A549 (cell line): ENCODE data around the gene OSCAR. TPM values are rescaled to one million over a fixed set of nuclear protein-coding genes. Genes with fewer than 3 reads are reported as not detected.

Source experiments
- polyA plus RNA-seq, 4 experiments: library from polyadenylated mRNA; depleted of rRNA in 3 of 4; stranded (reverse); fragments of >200 nt; fragmentation: RNase III in 1 of 4; extraction: RNeasy Plus Mini Kit Qiagen cat#74134 plus additional on column Dnase treatment in 1 of 4; gene quantifications; 2 replicates in 3 of 4; 3 replicates in 1 of 4; pipeline ENCODE4 v1.2.3, GENCODE V29; 2011 to 2017

Gene OSCAR
- polyA plus RNA-seq, 2 of the 4 experiments (the other 2 are of a cell fraction), result 0.26 to 0.28 TPM

Other genes starting within 250 kb of the OSCAR start
- gene MYADM, start 232.9 kb downstream of the OSCAR start, polyA plus RNA-seq (2011; rRNA removed), result 37.7 and 56.1 TPM in 2 replicates
- 90.4 to 103 TPM (median 90.7 TPM) in 3 replicates for gene MYADM, start 232.9 kb downstream of the OSCAR start, polyA plus RNA-seq (2017; fragmentation: RNase III; extraction: RNeasy Plus Mini Kit Qiagen cat#74134 plus additional on column Dnase treatment)
- gene PRKCG, start 218.6 kb downstream of the OSCAR start, polyA plus RNA-seq (2011; rRNA removed), result 0.61 and 0.79 TPM in 2 replicates
- gene PRKCG, start 218.6 kb downstream of the OSCAR start, polyA plus RNA-seq (2017; fragmentation: RNase III; extraction: RNeasy Plus Mini Kit Qiagen cat#74134 plus additional on column Dnase treatment), result 0.81 to 0.96 TPM (median 0.81 TPM) in 3 replicates
- 11.5 and 12.8 TPM in 2 replicates for gene CACNG7, start 191.5 kb downstream of the OSCAR start, polyA plus RNA-seq (2011; rRNA removed)
- gene CACNG7, start 191.5 kb downstream of the OSCAR start, polyA plus RNA-seq (2017; fragmentation: RNase III; extraction: RNeasy Plus Mini Kit Qiagen cat#74134 plus additional on column Dnase treatment), result 6.3 to 7.6 TPM (median 6.8 TPM) in 3 replicates
- 1.1 and 1.5 TPM in 2 replicates for gene CACNG8, start 137.9 kb downstream of the OSCAR start, polyA plus RNA-seq (2011; rRNA removed)
- gene CACNG8, start 137.9 kb downstream of the OSCAR start, polyA plus RNA-seq (2017; fragmentation: RNase III; extraction: RNeasy Plus Mini Kit Qiagen cat#74134 plus additional on column Dnase treatment), result 4.6 to 6.9 TPM (median 5.8 TPM) in 3 replicates
- gene CACNG6, start 109.2 kb downstream of the OSCAR start, polyA plus RNA-seq (2011; rRNA removed), result 15.6 and 16.2 TPM in 2 replicates
- 4.4 to 8.2 TPM (median 7.3 TPM) in 3 replicates for gene CACNG6, start 109.2 kb downstream of the OSCAR start, polyA plus RNA-seq (2017; fragmentation: RNase III; extraction: RNeasy Plus Mini Kit Qiagen cat#74134 plus additional on column Dnase treatment)
- 0.25 and 0.28 TPM in 2 replicates for gene VSTM1, start 36.9 kb downstream of the OSCAR start, polyA plus RNA-seq (2011; rRNA removed)
- 0.50 to 0.94 TPM (median 0.53 TPM) in 3 replicates for gene VSTM1, start 36.9 kb downstream of the OSCAR start, polyA plus RNA-seq (2017; fragmentation: RNase III; extraction: RNeasy Plus Mini Kit Qiagen cat#74134 plus additional on column Dnase treatment)
- gene TARM1, start 19.4 kb downstream of the OSCAR start, polyA plus RNA-seq (2011; rRNA removed), result not detected in 2 replicates
- not detected in 3 replicates for gene TARM1, start 19.4 kb downstream of the OSCAR start, polyA plus RNA-seq (2017; fragmentation: RNase III; extraction: RNeasy Plus Mini Kit Qiagen cat#74134 plus additional on column Dnase treatment)
- gene NDUFA3, start 2.1 kb upstream of the OSCAR start, polyA plus RNA-seq (2011; rRNA removed), result 36.5 and 43.5 TPM in 2 replicates
- gene NDUFA3, start 2.1 kb upstream of the OSCAR start, polyA plus RNA-seq (2017; fragmentation: RNase III; extraction: RNeasy Plus Mini Kit Qiagen cat#74134 plus additional on column Dnase treatment), result 188 to 198 TPM (median 190 TPM) in 3 replicates
- 10.8 and 16.1 TPM in 2 replicates for gene TFPT, start 14.9 kb upstream of the OSCAR start, polyA plus RNA-seq (2011; rRNA removed)
- gene TFPT, start 14.9 kb upstream of the OSCAR start, polyA plus RNA-seq (2017; fragmentation: RNase III; extraction: RNeasy Plus Mini Kit Qiagen cat#74134 plus additional on column Dnase treatment), result 26.1 to 29.2 TPM (median 26.6 TPM) in 3 replicates
- 66.9 and 69.8 TPM in 2 replicates for gene PRPF31, start 15.0 kb upstream of the OSCAR start, polyA plus RNA-seq (2011; rRNA removed)
- gene PRPF31, start 15.0 kb upstream of the OSCAR start, polyA plus RNA-seq (2017; fragmentation: RNase III; extraction: RNeasy Plus Mini Kit Qiagen cat#74134 plus additional on column Dnase treatment), result 164 to 169 TPM (median 164 TPM) in 3 replicates
- gene CNOT3, start 37.0 kb upstream of the OSCAR start, polyA plus RNA-seq (2011; rRNA removed), result 24.9 and 28.3 TPM in 2 replicates
- 59.2 to 62.6 TPM (median 62.4 TPM) in 3 replicates for gene CNOT3, start 37.0 kb upstream of the OSCAR start, polyA plus RNA-seq (2017; fragmentation: RNase III; extraction: RNeasy Plus Mini Kit Qiagen cat#74134 plus additional on column Dnase treatment)
- 6.8 and 13.3 TPM in 2 replicates for gene LENG1, start 58.9 kb upstream of the OSCAR start, polyA plus RNA-seq (2011; rRNA removed)
- gene LENG1, start 58.9 kb upstream of the OSCAR start, polyA plus RNA-seq (2017; fragmentation: RNase III; extraction: RNeasy Plus Mini Kit Qiagen cat#74134 plus additional on column Dnase treatment), result 11.1 to 13.9 TPM (median 13.8 TPM) in 3 replicates
- 0.61 and 0.84 TPM in 2 replicates for gene TMC4, start 72.4 kb upstream of the OSCAR start, polyA plus RNA-seq (2011; rRNA removed)
- gene TMC4, start 72.4 kb upstream of the OSCAR start, polyA plus RNA-seq (2017; fragmentation: RNase III; extraction: RNeasy Plus Mini Kit Qiagen cat#74134 plus additional on column Dnase treatment), result 0.85 to 1.5 TPM (median 1.2 TPM) in 3 replicates
- 42.1 and 52.4 TPM in 2 replicates for gene MBOAT7, start 88.8 kb upstream of the OSCAR start, polyA plus RNA-seq (2011; rRNA removed)
- gene MBOAT7, start 88.8 kb upstream of the OSCAR start, polyA plus RNA-seq (2017; fragmentation: RNase III; extraction: RNeasy Plus Mini Kit Qiagen cat#74134 plus additional on column Dnase treatment), result 129 to 142 TPM (median 133 TPM) in 3 replicates
- 53.4 and 61.1 TPM in 2 replicates for gene TSEN34, start 90.5 kb upstream of the OSCAR start, polyA plus RNA-seq (2011; rRNA removed)
- 79.0 to 90.9 TPM (median 87.7 TPM) in 3 replicates for gene TSEN34, start 90.5 kb upstream of the OSCAR start, polyA plus RNA-seq (2017; fragmentation: RNase III; extraction: RNeasy Plus Mini Kit Qiagen cat#74134 plus additional on column Dnase treatment)
- 1,440 and 1,504 TPM in 2 replicates for gene RPS9, start 100.1 kb upstream of the OSCAR start, polyA plus RNA-seq (2011; rRNA removed)
- 1,990 to 2,154 TPM (median 2,057 TPM) in 3 replicates for gene RPS9, start 100.1 kb upstream of the OSCAR start, polyA plus RNA-seq (2017; fragmentation: RNase III; extraction: RNeasy Plus Mini Kit Qiagen cat#74134 plus additional on column Dnase treatment)
- gene LILRB3, start 122.2 kb upstream of the OSCAR start, polyA plus RNA-seq (2011; rRNA removed), result not detected in 2 replicates
- gene LILRB3, start 122.2 kb upstream of the OSCAR start, polyA plus RNA-seq (2017; fragmentation: RNase III; extraction: RNeasy Plus Mini Kit Qiagen cat#74134 plus additional on column Dnase treatment), result not detected in 3 replicates
- gene LILRA6, start 142.0 kb upstream of the OSCAR start, polyA plus RNA-seq (2011; rRNA removed), result not detected in 2 replicates
- not detected in 3 replicates for gene LILRA6, start 142.0 kb upstream of the OSCAR start, polyA plus RNA-seq (2017; fragmentation: RNase III; extraction: RNeasy Plus Mini Kit Qiagen cat#74134 plus additional on column Dnase treatment)
- not detected in 2 replicates for gene LILRB5, start 156.5 kb upstream of the OSCAR start, polyA plus RNA-seq (2011; rRNA removed)
- not detected in 3 replicates for gene LILRB5, start 156.5 kb upstream of the OSCAR start, polyA plus RNA-seq (2017; fragmentation: RNase III; extraction: RNeasy Plus Mini Kit Qiagen cat#74134 plus additional on column Dnase treatment)
- gene LILRB2, start 180.3 kb upstream of the OSCAR start, polyA plus RNA-seq (2011; rRNA removed), result not detected in 2 replicates
- not detected in 3 replicates for gene LILRB2, start 180.3 kb upstream of the OSCAR start, polyA plus RNA-seq (2017; fragmentation: RNase III; extraction: RNeasy Plus Mini Kit Qiagen cat#74134 plus additional on column Dnase treatment)
- gene LILRA5, start 212.4 kb upstream of the OSCAR start, polyA plus RNA-seq (2011; rRNA removed), result not detected in 2 replicates
- not detected in 3 replicates for gene LILRA5, start 212.4 kb upstream of the OSCAR start, polyA plus RNA-seq (2017; fragmentation: RNase III; extraction: RNeasy Plus Mini Kit Qiagen cat#74134 plus additional on column Dnase treatment)
- gene LILRA4, start 238.4 kb upstream of the OSCAR start, polyA plus RNA-seq (2011; rRNA removed), result not detected in 2 replicates
- not detected in 3 replicates for gene LILRA4, start 238.4 kb upstream of the OSCAR start, polyA plus RNA-seq (2017; fragmentation: RNase III; extraction: RNeasy Plus Mini Kit Qiagen cat#74134 plus additional on column Dnase treatment)